ENCODE measurements around the gene SYS1. TPM values are rescaled to one million over a fixed set of nuclear protein-coding genes. Genes with fewer than 3 reads are reported as not detected.

Gene SYS1
- total and polyA plus RNA-seq, 3 donors from 2014 or later = 20.0 to 34.6 (median 33.1) TPM

GRCh38 chr20:45341939-45342854 is 20.8 kb upstream of the SYS1 start:
- no peaks in the 10 kb centered on the region for H3K36me3 ChIP-seq (ENCODE audit: low read depth, missing control alignments)
- H3K9me3 ChIP-seq = no peaks in the 10 kb centered on the region
- H3K4me3 ChIP-seq = no peak overlapping the region
- TF ChIP-seq POLR2A (IDR thresholded peaks at IDR 0.05) (no peak), CTCF (IDR thresholded peaks at IDR 0.05) (no peak)
- peak; percentile 90 for DNase-seq
- peak overlapping the region; percentile 2 to 59 for H3K27ac ChIP-seq
- intact Hi-C loops (cut with DNase I; ENCODE audit: low total_unique reads) = no loop called here
- 36 to 42% methylated on average over 13 to 16 of the region's 16 CpGs for WGBS, 2 donors
- peaks cover 54% of the 10 kb centered on the region for H3K4me1 ChIP-seq
- H3K27me3 ChIP-seq = no peaks in the 10 kb centered on the region

GRCh38 chr20:45342855-45343531 is 20.0 kb upstream of the SYS1 start:
- H3K27ac ChIP-seq = peak overlapping the region in 1 of 2 donors; percentile 59
- no peak overlapping the region for H3K4me3 ChIP-seq
- no peak for DNase-seq
- intact Hi-C loops (cut with DNase I; ENCODE audit: low total_unique reads) = no loop called here
- no peaks in the 10 kb centered on the region for H3K9me3 ChIP-seq
- peaks cover 46% of the 10 kb centered on the region for H3K4me1 ChIP-seq
- 57 to 63% methylated on average over 6 of the region's 6 CpGs for WGBS, 2 donors
- TF ChIP-seq POLR2A (IDR thresholded peaks at IDR 0.05) = no peak
- TF ChIP-seq CTCF (IDR thresholded peaks at IDR 0.05) = no peak
- H3K36me3 ChIP-seq (ENCODE audit: low read depth, missing control alignments) = no peaks in the 10 kb centered on the region
- H3K27me3 ChIP-seq = no peaks in the 10 kb centered on the region

GRCh38 chr20:45343532-45344167 is 19.3 kb upstream of the SYS1 start:
- peaks cover 40% of the 10 kb centered on the region for H3K4me1 ChIP-seq
- TF ChIP-seq POLR2A (IDR thresholded peaks at IDR 0.05) (no peak), CTCF (IDR thresholded peaks at IDR 0.05) (no peak)
- 47 to 76% methylated on average over 6 of the region's 6 CpGs for WGBS, 2 donors
- H3K9me3 ChIP-seq = no peaks in the 10 kb centered on the region
- no peaks in the 10 kb centered on the region for H3K27me3 ChIP-seq
- no peak overlapping the region for H3K4me3 ChIP-seq
- intact Hi-C loops (cut with DNase I; ENCODE audit: low total_unique reads) = no loop called here
- peak overlapping the region in 1 of 2 donors; percentile 59 for H3K27ac ChIP-seq
- no peak for DNase-seq
- no peaks in the 10 kb centered on the region for H3K36me3 ChIP-seq (ENCODE audit: low read depth, missing control alignments)

- Histone ChIP-seq H3K4me1 (peaks cover 36% of the 10 kb centered on the region), H3K4me3 (no peak overlapping the region), H3K27me3 (no peaks in the 10 kb centered on the region), H3K27ac (peak overlapping the region in 1 of 2 donors; percentile 66), H3K36me3 (ENCODE audit: low read depth, missing control alignments) (no peaks in the 10 kb centered on the region), H3K9me3 (no peaks in the 10 kb centered on the region)
- TF ChIP-seq CTCF (IDR thresholded peaks at IDR 0.05) = no peak
- DNase-seq = no peak
- intact Hi-C loops (cut with DNase I; ENCODE audit: low total_unique reads) = no loop called here
- 62 to 73% methylated on average over 9 of the region's 9 CpGs for WGBS, 2 donors
Observed at GRCh38 chr20:45344168-45344860, 18.6 kb upstream of the SYS1 start.
